GM12878 (cell line): Measurements from ENCODE around the gene CTCFL. TPM values are rescaled to one million over a fixed set of nuclear protein-coding genes. Genes with fewer than 3 reads are reported as not detected.

Experiments used
- ATAC-seq: fragments of 200-7000 bp; cut with Tn5 transposase; 3 replicates; pipeline ENCODE4 v1.9.1; 2020; ENCODE audit warnings: mild to moderate bottlenecking, moderate library complexity
- BruUV-seq: library from RNA; stranded (reverse); fragments of 400-500 nt; replicated peaks from 2 replicates; lab custom pipeline; 2021; lab: Mats Ljungman, UMichigan
- CTCF ChIA-PET: fragments of 300-600 bp; sonication (Branson Sonifier 250); formaldehyde crosslinking; extraction: SDS; loops from one replicate; lab custom pipeline; 2021; ENCODE audit warnings: inconsistent platforms; lab: Yijun Ruan, JAX
- POLR2A ChIA-PET: fragments of 350-600 bp; formaldehyde crosslinking; extraction: SDS; loops from one replicate; lab custom pipeline; 2021; ENCODE audit warnings: inconsistent platforms; lab: Charles Lee
- RAD21 ChIA-PET: fragments of 300-600 bp; sonication (Branson Sonifier 250); formaldehyde crosslinking; loops from one replicate; lab custom pipeline; 2023; ENCODE audit warnings: antibody characterized with exemption; ENCODE audit not compliant: unreplicated experiment; lab: Charles Lee
- SMC1A ChIA-PET: fragments of 300-600 bp; sonication (Branson Sonifier 250); formaldehyde crosslinking; loops from one replicate; lab custom pipeline; 2023; ENCODE audit not compliant: unreplicated experiment, uncharacterized antibody; lab: Charles Lee
- DNase-seq: peaks from one replicate; pipeline ENCODE4 v3.0.0-alpha.2; 2011; ENCODE audit warnings: low read depth, low spot score
- FAIRE-seq: peaks from 3 replicates; lab custom pipeline; 2011; peaks lifted over from hg19 to GRCh38; lab: Jason Lieb, UNC
- H2AFZ ChIP-seq: 2 replicates; pipeline ENCODE4 v1.6.0; 2011; ENCODE audit warnings: low read depth, low read length, control low read depth; ENCODE audit not compliant: control insufficient read depth
- H3K27ac ChIP-seq: 2 replicates; pipeline ENCODE4 v1.5.1; 2011; ENCODE audit warnings: control low read depth; ENCODE audit not compliant: control insufficient read depth, insufficient read depth
- H3K27me3 ChIP-seq, 2 experiments: replicated peaks in 1 of 2; 2 replicates each; pipeline versions ENCODE4 v1.6.0 to v1.6.1; 2011; ENCODE audit warnings: low read length in 1 of 2; ENCODE audit not compliant: control insufficient read depth in 2 of 2, insufficient read depth in 2 of 2
- H3K36me3 ChIP-seq, 2 experiments: 2 replicates each; pipeline ENCODE4 v1.5.1; 2011; ENCODE audit warnings: low read length in 1 of 2; ENCODE audit not compliant: control insufficient read depth in 2 of 2, insufficient read depth in 2 of 2
- H3K4me1 ChIP-seq: 2 replicates; pipeline ENCODE4 v1.6.1; 2011; ENCODE audit warnings: mild to moderate bottlenecking, low read length, moderate library complexity, mixed read lengths; ENCODE audit not compliant: control insufficient read depth, insufficient read depth
- H3K4me2 ChIP-seq: 2 replicates; pipeline ENCODE4 v1.6.0; 2011; ENCODE audit warnings: control low read depth; ENCODE audit not compliant: control insufficient read depth, insufficient read depth
- H3K4me3 ChIP-seq: fragments of 200-600 bp; sonication (generic); 2 replicates; pipeline ENCODE4 v1.5.1; 2016
- H3K79me2 ChIP-seq: 2 replicates; pipeline ENCODE4 v1.6.0; 2011; ENCODE audit warnings: low read length; ENCODE audit not compliant: control insufficient read depth, insufficient read depth
- H3K9ac ChIP-seq: 2 replicates; pipeline ENCODE4 v1.8.0; 2011; ENCODE audit warnings: low read length, control low read depth, mixed read lengths; ENCODE audit not compliant: control insufficient read depth, insufficient read depth
- H3K9me3 ChIP-seq: replicated peaks from 3 replicates; pipeline ENCODE4 v1.5.1; 2011; ENCODE audit warnings: mild to moderate bottlenecking, low read length; ENCODE audit not compliant: control insufficient read depth, insufficient read depth
- H4K20me1 ChIP-seq: 2 replicates; pipeline ENCODE4 v1.6.0; 2011; ENCODE audit not compliant: control insufficient read depth, insufficient read depth
- CTCF ChIP-seq, 3 experiments: IDR thresholded peaks in 2 of 3; conservative IDR thresholded peaks in 1 of 3; 2 replicates each; pipeline ENCODE4 v1.5.1; 2011; ENCODE audit warnings: low read depth in 3 of 3, low read length in 3 of 3, mild to moderate bottlenecking in 3 of 3, control low read depth in 2 of 3, moderate library complexity in 2 of 3, inconsistent platforms in 1 of 3, mixed read lengths in 1 of 3; ENCODE audit not compliant: control insufficient read depth in 2 of 3, insufficient read depth in 1 of 3; ENCODE audit errors: extremely low read depth in 1 of 3
- FOS ChIP-seq: IDR thresholded peaks from 3 replicates; pipeline ENCODE4 v1.6.1; 2011; ENCODE audit warnings: borderline replicate concordance; ENCODE audit not compliant: insufficient read length; ENCODE audit errors: extremely low read depth
- HDGF ChIP-seq: fragments of 450-650 bp; IDR thresholded peaks from 2 replicates; pipeline ENCODE4 v1.6.1; 2016; ENCODE audit warnings: antibody characterized with exemption
- HSF1 ChIP-seq: fragments of 150-350 bp; IDR thresholded peaks from 2 replicates; pipeline ENCODE4 v1.6.1; 2014; ENCODE audit warnings: mild to moderate bottlenecking, low read depth, low read length
- SIX5 ChIP-seq: IDR thresholded peaks from 2 replicates; pipeline ENCODE4 v1.6.1; 2011; ENCODE audit warnings: mild to moderate bottlenecking, low read depth, low read length, moderate library complexity; ENCODE audit not compliant: severe bottlenecking
- ZNF217 ChIP-seq: fragments of 450-650 bp; IDR thresholded peaks from 2 replicates; pipeline ENCODE4 v1.6.1; 2017; ENCODE audit warnings: antibody characterized with exemption, mild to moderate bottlenecking
- ZSCAN29 ChIP-seq: fragments of 450-650 bp; IDR thresholded peaks from 2 replicates; pipeline ENCODE4 v1.6.1; 2017; ENCODE audit warnings: mild to moderate bottlenecking, moderate library complexity
- WGBS: methylation state at CpG from one replicate; pipeline ENCODE4 v1.1.6; 2016; ENCODE audit warnings: low lambda C conversion rate; ENCODE audit not compliant: insufficient replicate concordance, insufficient coverage; ENCODE audit errors: missing lambda C conversion rate; 5-methylcytosine and 5-hydroxymethylcytosine counted together
- in situ Hi-C: fragments of 300-500 bp; cut with MboI; formaldehyde crosslinking; loops from 9 replicates; pipeline ENCODE4 v1.14.3; 2018; ENCODE audit warnings: mixed read lengths
- intact Hi-C: fragments of 100-400 bp; cut with micrococcal nuclease; formaldehyde crosslinking; loops from one replicate; pipeline ENCODE4 v1.14.2; 2022; ENCODE audit not compliant: unreplicated experiment
- polyA plus RNA-seq, 11 experiments: library from polyadenylated mRNA; depleted of rRNA in 4 of 11; unstranded in 6 of 11; stranded (reverse) in 5 of 11; fragments of >200 nt; fragmentation: Nextera tagmentation in 4 of 11; fragmentation: Illumina TruSeq in 1 of 11; extraction: Ambion mirVana in 4 of 11; extraction: Trizol in 1 of 11; gene quantifications; 1 replicate in 1 of 11; 2 replicates in 10 of 11; pipeline versions ENCODE4 v1.2.1 to v1.2.3, GENCODE V29; 2011 to 2016; ENCODE audit warnings: inconsistent platforms in 2 of 11, missing spikeins in 2 of 11, low read depth in 1 of 11
- total RNA-seq, 4 experiments: library from RNA; depleted of rRNA in 3 of 4; stranded (reverse); fragments of >200 nt in 3 of 4; fragmentation: Illumina TruSeq in 1 of 4; extraction: Trizol in 1 of 4; gene quantifications; 2 replicates each; pipeline versions ENCODE4 v1.2.1 to v1.2.3, GENCODE V29; 2013 to 2021

The CTCFL gene
- total and polyA plus RNA-seq, 10 of the 15 experiments (the other 5 are each of a cell fraction or from before 2014, with no cell fraction given): 0.06 to 0.20 (median 0.11) TPM; not detected in 4

GRCh38 chr20:57459897-57460296 lies 65.0 kb downstream of the CTCFL start:
- ATAC-seq (no peak), FAIRE-seq (no peak)
- Histone ChIP-seq H4K20me1 (no peaks in the 10 kb centered on the region), H3K27me3 (no peaks in the 10 kb centered on the region), H3K27ac (no peak overlapping the region), H3K4me1 (no peaks in the 10 kb centered on the region), H3K9me3 (peaks cover 3% of the 10 kb centered on the region; the same call in 2 of the 3 replicates), H3K9ac (no peak overlapping the region), H3K36me3 (no peaks in the 10 kb centered on the region), H2AFZ (no peak overlapping the region)
- SMC1A ChIA-PET: no interaction called here
- BruUV-seq: no TSS peak
- RAD21 ChIA-PET: no interaction called here
- CTCF ChIA-PET: interaction anchor here (1.2 to 1.4 kb wide), 2 partner anchors 10 to 14 kb away, joined by 4 read pairs; no protein-coding TSS in a partner anchor
- intact Hi-C loops: no loop called here
- POLR2A ChIA-PET: no interaction called here
- no peak for TF ChIP-seq CTCF (IDR thresholded peaks at IDR 0.05 in 2 of 3, conservative IDR thresholded peaks at IDR 0.05 in 1 of 3; ENCODE audit: control insufficient read depth in 2 of 3, extremely low read depth in 1 of 3, insufficient read depth in 1 of 3, low read depth in 3 of 3, low read length in 3 of 3)
- no peak for TF ChIP-seq HSF1
- no peak for TF ChIP-seq SIX5
- no peak for TF ChIP-seq FOS
- TF ChIP-seq ZNF217: no peak
- TF ChIP-seq ZSCAN29: no peak
- no peak for TF ChIP-seq HDGF
- TF ChIP-seq, all 136 proteins: peak for 0
- H3K4me3 ChIP-seq: no peak overlapping the region
- WGBS: 63% methylated on average over 5 of the region's 5 CpGs
- DNase-seq: no peak
- in situ Hi-C loops: no loop called here
- H3K4me2 ChIP-seq: no peak overlapping the region
- no peaks in the 10 kb centered on the region for H3K79me2 ChIP-seq
